HEK293 (cell line): ENCODE results near the gene GLRA2.

Experiments used
- CTCF ChIA-PET: fragments of 350-600 bp; formaldehyde crosslinking; extraction: SDS; loops from one replicate; lab custom pipeline; 2021; ENCODE audit warnings: antibody characterized with exemption; lab: Yijun Ruan, JAX
- POLR2A ChIA-PET: fragments of 300-600 bp; formaldehyde crosslinking; extraction: SDS; loops from one replicate; lab custom pipeline; 2020; ENCODE audit warnings: antibody characterized with exemption, inconsistent platforms; lab: Yijun Ruan, JAX
- H3K27ac ChIP-seq: fragments of 200-500 bp; sonication (Bioruptor generic); 2 replicates; pipeline ENCODE4 v1.5.1; 2014; ENCODE audit warnings: low read depth, low read length, control low read depth, inconsistent platforms; ENCODE audit errors: extremely low read depth
- H3K36me3 ChIP-seq, 2 experiments: fragments of 200-500 bp in 1 of 2; sonication (Bioruptor generic) in 1 of 2; 1 replicate in 1 of 2; 2 replicates in 1 of 2; pipeline ENCODE4 v1.5.1; 2014 to 2017; ENCODE audit warnings: inconsistent platforms in 2 of 2, low read length in 2 of 2; ENCODE audit not compliant: control insufficient read depth in 2 of 2, insufficient read depth in 1 of 2
- H3K4me1 ChIP-seq: fragments of 200-500 bp; sonication (Bioruptor generic); 2 replicates; pipeline ENCODE4 v1.5.1; 2014; ENCODE audit warnings: mild to moderate bottlenecking, low read length, inconsistent platforms; ENCODE audit not compliant: control insufficient read depth, insufficient read depth
- H3K4me3 ChIP-seq: 2 replicates; pipeline ENCODE4 v1.5.1; 2011; ENCODE audit warnings: low read depth, mild to moderate bottlenecking, control low read depth, low read length, moderate library complexity
- H3K9me3 ChIP-seq: fragments of 200-500 bp; sonication (Bioruptor generic); 2 replicates; pipeline ENCODE4 v1.5.1; 2014; ENCODE audit warnings: low read depth, low read length, inconsistent platforms; ENCODE audit not compliant: control insufficient read depth, insufficient read depth
- GLIS1 ChIP-seq: fragments of 450-650 bp; formaldehyde crosslinking; IDR thresholded peaks from 2 replicates; pipeline ENCODE4 v1.5.1; 2016; ENCODE audit warnings: missing biosample characterization, missing genetic modification characterization
- KLF8 ChIP-seq: fragments of 450-650 bp; formaldehyde crosslinking; IDR thresholded peaks from 2 replicates; pipeline ENCODE4 v1.5.1; 2016; ENCODE audit warnings: missing biosample characterization, missing genetic modification characterization
- SP2 ChIP-seq: fragments of 450-650 bp; formaldehyde crosslinking; IDR thresholded peaks from 2 replicates; pipeline ENCODE4 v1.5.1; 2016; ENCODE audit warnings: missing biosample characterization, missing genetic modification characterization
- ZBTB48 ChIP-seq: fragments of 450-650 bp; formaldehyde crosslinking; IDR thresholded peaks from 2 replicates; pipeline ENCODE4 v1.5.1; 2016; ENCODE audit warnings: missing biosample characterization, missing genetic modification characterization
- ZFP41 ChIP-seq: fragments of 450-650 bp; formaldehyde crosslinking; IDR thresholded peaks from 2 replicates; pipeline ENCODE4 v1.5.1; 2016; ENCODE audit warnings: missing biosample characterization, missing genetic modification characterization, borderline replicate concordance
- ZNF132 ChIP-seq: fragments of 450-650 bp; formaldehyde crosslinking; IDR thresholded peaks from 2 replicates; pipeline ENCODE4 v1.5.1; 2017; ENCODE audit warnings: missing biosample characterization, missing genetic modification characterization, borderline replicate concordance
- ZNF140 ChIP-seq: fragments of 450-650 bp; formaldehyde crosslinking; IDR thresholded peaks from 2 replicates; pipeline ENCODE4 v1.5.1; 2016; ENCODE audit warnings: missing biosample characterization, missing genetic modification characterization
- ZNF146 ChIP-seq: fragments of 450-650 bp; formaldehyde crosslinking; IDR thresholded peaks from 2 replicates; pipeline ENCODE4 v1.5.1; 2016; ENCODE audit warnings: missing biosample characterization, missing genetic modification characterization
- ZNF16 ChIP-seq: fragments of 450-650 bp; formaldehyde crosslinking; IDR thresholded peaks from 2 replicates; pipeline ENCODE4 v1.5.1; 2016; ENCODE audit warnings: low read depth, missing biosample characterization, missing genetic modification characterization
- ZNF211 ChIP-seq: fragments of 450-650 bp; formaldehyde crosslinking; IDR thresholded peaks from 2 replicates; pipeline ENCODE4 v1.5.1; 2016; ENCODE audit warnings: low read depth, missing biosample characterization, missing genetic modification characterization
- ZNF223 ChIP-seq: fragments of 450-650 bp; formaldehyde crosslinking; IDR thresholded peaks from 2 replicates; pipeline ENCODE4 v1.5.1; 2016; ENCODE audit warnings: missing biosample characterization, missing genetic modification characterization
- ZNF311 ChIP-seq: fragments of 450-650 bp; formaldehyde crosslinking; IDR thresholded peaks from 2 replicates; pipeline ENCODE4 v1.5.1; 2017; ENCODE audit warnings: missing biosample characterization, missing genetic modification characterization, borderline replicate concordance
- ZNF324 ChIP-seq: fragments of 450-650 bp; formaldehyde crosslinking; IDR thresholded peaks from 2 replicates; pipeline ENCODE4 v1.5.1; 2016; ENCODE audit warnings: missing biosample characterization, missing genetic modification characterization
- ZNF544 ChIP-seq: fragments of 450-650 bp; formaldehyde crosslinking; IDR thresholded peaks from 2 replicates; pipeline ENCODE4 v1.5.0; 2017; ENCODE audit warnings: missing biosample characterization, missing genetic modification characterization
- ZNF660 ChIP-seq: fragments of 450-650 bp; IDR thresholded peaks from 2 replicates; pipeline ENCODE4 v1.5.1; 2018; ENCODE audit warnings: missing biosample characterization, mild to moderate bottlenecking, missing genetic modification characterization
- ZNF768 ChIP-seq: fragments of 450-650 bp; formaldehyde crosslinking; IDR thresholded peaks from 2 replicates; pipeline ENCODE4 v1.5.1; 2018; ENCODE audit warnings: missing biosample characterization, mild to moderate bottlenecking, missing genetic modification characterization
- TF ChIP-seq, protein P1 (sequence below): fragments of 450-650 bp; formaldehyde crosslinking; IDR thresholded peaks from 2 replicates; pipeline ENCODE4 v1.5.1; 2016; ENCODE audit warnings: missing biosample characterization, missing genetic modification characterization
- TF ChIP-seq, protein P2 (sequence below): fragments of 450-650 bp; formaldehyde crosslinking; conservative IDR thresholded peaks from 2 replicates; pipeline ENCODE4 v1.5.1; 2016; ENCODE audit warnings: low read depth, missing biosample characterization, missing genetic modification characterization
- TF ChIP-seq, protein P3 (sequence below): fragments of 450-650 bp; formaldehyde crosslinking; IDR thresholded peaks from 2 replicates; pipeline ENCODE4 v1.5.1; 2016; ENCODE audit warnings: missing biosample characterization, missing genetic modification characterization
- TF ChIP-seq, protein P4 (sequence below): fragments of 450-650 bp; formaldehyde crosslinking; IDR thresholded peaks from 2 replicates; pipeline ENCODE4 v1.5.1; 2016; ENCODE audit warnings: missing biosample characterization, missing genetic modification characterization, low read depth

The GLRA2 gene

DNA sequence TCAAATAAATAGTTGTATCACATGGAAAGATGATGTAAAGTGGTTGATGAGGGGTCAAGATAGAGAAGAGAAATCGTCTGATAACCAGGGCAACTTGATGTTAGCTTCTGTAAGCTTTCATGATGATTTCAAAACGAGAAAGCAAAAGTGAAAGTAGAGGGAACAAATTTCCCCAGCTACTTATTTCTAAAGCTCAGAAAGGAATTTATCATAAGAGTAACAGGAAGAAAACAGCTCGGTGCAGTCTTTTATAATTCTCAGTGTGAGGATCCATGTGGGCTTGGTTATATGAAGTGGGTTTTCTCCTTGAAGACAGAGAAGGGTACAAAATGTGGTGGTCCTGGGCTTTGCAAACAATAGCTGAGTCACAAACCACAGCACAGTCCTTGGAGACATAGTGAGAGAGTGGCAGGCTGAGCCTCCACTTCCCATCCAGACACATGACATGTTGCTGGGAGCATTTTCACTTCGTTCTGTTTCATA, 32.1 kb upstream of the GLRA2 start:
- H3K4me3 ChIP-seq: no peak overlapping the region
- H3K36me3 ChIP-seq: no peaks in the 10 kb centered on the region
- TF ChIP-seq ZNF146 (no peak), GLIS1 (no peak), ZNF16 (tag by site-specific recombination) (no peak), ZBTB48 (tag by site-specific recombination) (no peak)
- H3K4me1 ChIP-seq: no peaks in the 10 kb centered on the region
- H3K9me3 ChIP-seq: no peaks in the 10 kb centered on the region; the same call in 1 of the 2 replicates
- POLR2A ChIA-PET: no interaction called here
- CTCF ChIA-PET: no interaction called here
- no peak overlapping the region for H3K27ac ChIP-seq

DNA sequence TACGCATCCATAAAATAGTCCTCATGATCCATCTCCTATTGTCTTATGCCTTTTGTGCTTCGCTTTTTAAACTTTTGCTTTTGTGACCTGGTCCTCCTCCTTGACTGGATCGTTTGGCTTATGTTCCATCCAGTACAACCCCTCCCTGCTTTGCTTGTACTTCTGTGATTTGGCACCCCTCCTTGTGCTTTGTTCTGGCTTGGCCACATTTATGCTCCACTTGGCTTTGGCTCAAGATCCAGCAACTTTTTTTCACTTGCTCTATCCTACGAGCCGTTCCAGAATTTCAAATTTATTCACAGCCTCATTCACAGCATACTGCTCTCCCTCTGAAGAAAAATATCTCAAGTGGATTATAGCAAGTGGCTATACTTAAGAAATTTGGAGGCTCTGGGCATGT, 28.0 kb upstream of the GLRA2 start:
- ChIA-PET POLR2A (no interaction called here), CTCF (no interaction called here)
- TF ChIP-seq ZFP41 (tag by site-specific recombination): no peak
- TF ChIP-seq, protein P1, sequence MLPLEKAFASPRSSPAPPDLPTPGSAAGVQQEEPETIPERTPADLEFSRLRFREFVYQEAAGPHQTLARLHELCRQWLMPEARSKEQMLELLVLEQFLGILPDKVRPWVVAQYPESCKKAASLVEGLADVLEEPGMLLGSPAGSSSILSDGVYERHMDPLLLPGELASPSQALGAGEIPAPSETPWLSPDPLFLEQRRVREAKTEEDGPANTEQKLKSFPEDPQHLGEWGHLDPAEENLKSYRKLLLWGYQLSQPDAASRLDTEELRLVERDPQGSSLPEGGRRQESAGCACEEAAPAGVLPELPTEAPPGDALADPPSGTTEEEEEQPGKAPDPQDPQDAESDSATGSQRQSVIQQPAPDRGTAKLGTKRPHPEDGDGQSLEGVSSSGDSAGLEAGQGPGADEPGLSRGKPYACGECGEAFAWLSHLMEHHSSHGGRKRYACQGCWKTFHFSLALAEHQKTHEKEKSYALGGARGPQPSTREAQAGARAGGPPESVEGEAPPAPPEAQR (tag by site-specific recombination): no peak
- TF ChIP-seq ZNF660 (tag by site-specific recombination): no peak
- TF ChIP-seq ZNF223 (tag by site-specific recombination): no peak
- TF ChIP-seq ZNF324 (tag by site-specific recombination): no peak
- TF ChIP-seq, protein P2, sequence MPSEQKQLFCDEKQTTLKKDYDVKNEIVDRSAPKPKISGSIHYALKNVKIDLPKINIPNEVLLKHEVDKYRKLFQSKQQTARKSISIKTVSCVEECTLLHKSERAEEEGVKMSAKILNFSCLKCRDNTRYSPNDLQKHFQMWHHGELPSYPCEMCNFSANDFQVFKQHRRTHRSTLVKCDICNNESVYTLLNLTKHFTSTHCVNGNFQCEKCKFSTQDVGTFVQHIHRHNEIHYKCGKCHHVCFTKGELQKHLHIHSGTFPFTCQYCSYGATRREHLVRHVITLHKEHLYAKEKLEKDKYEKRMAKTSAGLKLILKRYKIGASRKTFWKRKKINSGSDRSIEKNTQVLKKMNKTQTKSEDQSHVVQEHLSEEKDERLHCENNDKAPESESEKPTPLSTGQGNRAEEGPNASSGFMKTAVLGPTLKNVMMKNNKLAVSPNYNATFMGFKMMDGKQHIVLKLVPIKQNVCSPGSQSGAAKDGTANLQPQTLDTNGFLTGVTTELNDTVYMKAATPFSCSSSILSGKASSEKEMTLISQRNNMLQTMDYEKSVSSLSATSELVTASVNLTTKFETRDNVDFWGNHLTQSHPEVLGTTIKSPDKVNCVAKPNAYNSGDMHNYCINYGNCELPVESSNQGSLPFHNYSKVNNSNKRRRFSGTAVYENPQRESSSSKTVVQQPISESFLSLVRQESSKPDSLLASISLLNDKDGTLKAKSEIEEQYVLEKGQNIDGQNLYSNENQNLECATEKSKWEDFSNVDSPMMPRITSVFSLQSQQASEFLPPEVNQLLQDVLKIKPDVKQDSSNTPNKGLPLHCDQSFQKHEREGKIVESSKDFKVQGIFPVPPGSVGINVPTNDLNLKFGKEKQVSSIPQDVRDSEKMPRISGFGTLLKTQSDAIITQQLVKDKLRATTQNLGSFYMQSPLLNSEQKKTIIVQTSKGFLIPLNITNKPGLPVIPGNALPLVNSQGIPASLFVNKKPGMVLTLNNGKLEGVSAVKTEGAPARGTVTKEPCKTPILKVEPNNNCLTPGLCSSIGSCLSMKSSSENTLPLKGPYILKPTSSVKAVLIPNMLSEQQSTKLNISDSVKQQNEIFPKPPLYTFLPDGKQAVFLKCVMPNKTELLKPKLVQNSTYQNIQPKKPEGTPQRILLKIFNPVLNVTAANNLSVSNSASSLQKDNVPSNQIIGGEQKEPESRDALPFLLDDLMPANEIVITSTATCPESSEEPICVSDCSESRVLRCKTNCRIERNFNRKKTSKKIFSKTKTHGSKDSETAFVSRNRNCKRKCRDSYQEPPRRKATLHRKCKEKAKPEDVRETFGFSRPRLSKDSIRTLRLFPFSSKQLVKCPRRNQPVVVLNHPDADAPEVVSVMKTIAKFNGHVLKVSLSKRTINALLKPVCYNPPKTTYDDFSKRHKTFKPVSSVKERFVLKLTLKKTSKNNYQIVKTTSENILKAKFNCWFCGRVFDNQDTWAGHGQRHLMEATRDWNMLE (tag by site-specific recombination): no peak
- no peak for TF ChIP-seq ZNF132
- no peak for TF ChIP-seq ZNF311 (tag by site-specific recombination)
- TF ChIP-seq ZBTB48 (tag by site-specific recombination): no peak
- no peak for TF ChIP-seq ZNF768 (tag by site-specific recombination)
- no peak for TF ChIP-seq KLF8 (tag by site-specific recombination)
- TF ChIP-seq SP2 (tag by site-specific recombination): no peak
- no peak for TF ChIP-seq ZNF140 (tag by site-specific recombination)
- TF ChIP-seq, protein P3, sequence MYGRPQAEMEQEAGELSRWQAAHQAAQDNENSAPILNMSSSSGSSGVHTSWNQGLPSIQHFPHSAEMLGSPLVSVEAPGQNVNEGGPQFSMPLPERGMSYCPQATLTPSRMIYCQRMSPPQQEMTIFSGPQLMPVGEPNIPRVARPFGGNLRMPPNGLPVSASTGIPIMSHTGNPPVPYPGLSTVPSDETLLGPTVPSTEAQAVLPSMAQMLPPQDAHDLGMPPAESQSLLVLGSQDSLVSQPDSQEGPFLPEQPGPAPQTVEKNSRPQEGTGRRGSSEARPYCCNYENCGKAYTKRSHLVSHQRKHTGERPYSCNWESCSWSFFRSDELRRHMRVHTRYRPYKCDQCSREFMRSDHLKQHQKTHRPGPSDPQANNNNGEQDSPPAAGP (tag by site-specific recombination): no peak
- no peak for TF ChIP-seq ZNF211
- TF ChIP-seq, protein P4, sequence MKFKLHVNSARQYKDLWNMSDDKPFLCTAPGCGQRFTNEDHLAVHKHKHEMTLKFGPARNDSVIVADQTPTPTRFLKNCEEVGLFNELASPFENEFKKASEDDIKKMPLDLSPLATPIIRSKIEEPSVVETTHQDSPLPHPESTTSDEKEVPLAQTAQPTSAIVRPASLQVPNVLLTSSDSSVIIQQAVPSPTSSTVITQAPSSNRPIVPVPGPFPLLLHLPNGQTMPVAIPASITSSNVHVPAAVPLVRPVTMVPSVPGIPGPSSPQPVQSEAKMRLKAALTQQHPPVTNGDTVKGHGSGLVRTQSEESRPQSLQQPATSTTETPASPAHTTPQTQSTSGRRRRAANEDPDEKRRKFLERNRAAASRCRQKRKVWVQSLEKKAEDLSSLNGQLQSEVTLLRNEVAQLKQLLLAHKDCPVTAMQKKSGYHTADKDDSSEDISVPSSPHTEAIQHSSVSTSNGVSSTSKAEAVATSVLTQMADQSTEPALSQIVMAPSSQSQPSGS (tag by site-specific recombination): no peak
- TF ChIP-seq ZNF544 (tag by site-specific recombination): no peak
- no peaks in the 10 kb centered on the region for H3K4me1 ChIP-seq
- H3K9me3 ChIP-seq: no peaks in the 10 kb centered on the region
- H3K4me3 ChIP-seq: no peak overlapping the region
- no peaks in the 10 kb centered on the region for H3K36me3 ChIP-seq
- H3K27ac ChIP-seq: no peak overlapping the region
